HepG2 (cell line): ENCODE results near the gene CAMTA1. TPM values are rescaled to one million over a fixed set of nuclear protein-coding genes. Genes with fewer than 3 reads are reported as not detected.

Experiments
- ATAC-seq: fragments of 200-7000 bp; cut with Tn5 transposase; 3 replicates; pipeline ENCODE4 v1.9.1; 2020; ENCODE audit warnings: mild to moderate bottlenecking, moderate library complexity
- BruUV-seq: library from RNA; stranded (reverse); fragments of 400-500 nt; replicated peaks from 2 replicates; lab custom pipeline; 2021; lab: Mats Ljungman, UMichigan
- CTCF ChIA-PET: fragments of 300-600 bp; formaldehyde crosslinking; extraction: SDS; loops from one replicate; lab custom pipeline; 2021; ENCODE audit warnings: low total read pairs, inconsistent platforms, low intra/inter-chr PET ratio; lab: Yijun Ruan, JAX
- POLR2A ChIA-PET: fragments of 350-600 bp; sonication (Branson Sonifier 250); formaldehyde crosslinking; loops from one replicate; lab custom pipeline; 2020; ENCODE audit warnings: antibody characterized with exemption, inconsistent platforms; lab: Yijun Ruan, JAX
- DNase-seq: peaks from one replicate; pipeline ENCODE4 v3.0.0-alpha.2; 2015; ENCODE audit warnings: low spot score
- FAIRE-seq: peaks from 3 replicates; lab custom pipeline; 2011; peaks lifted over from hg19 to GRCh38; lab: Jason Lieb, UNC
- H2AFZ ChIP-seq: one replicate; pipeline ENCODE4 v1.6.1; 2011; ENCODE audit warnings: low read length, inconsistent platforms
- H3K27ac ChIP-seq: fragments of 300-600 bp; 3 replicates; pipeline ENCODE4 v1.8.0; 2011; ENCODE audit warnings: mixed run types, mild to moderate bottlenecking, mixed read lengths, low read length, inconsistent platforms; ENCODE audit not compliant: insufficient read depth; ENCODE audit errors: extremely low read length
- H3K27me3 ChIP-seq, 2 experiments: fragments of 200-600 bp in 1 of 2; 2 replicates in 1 of 2; 3 replicates in 1 of 2; pipeline versions ENCODE4 v1.6.0 to v1.8.0; 2011; ENCODE audit warnings: low read length in 2 of 2, mild to moderate bottlenecking in 2 of 2, moderate library complexity in 2 of 2, inconsistent platforms in 1 of 2; ENCODE audit not compliant: insufficient read depth in 2 of 2, control insufficient read depth in 1 of 2
- H3K36me3 ChIP-seq, 2 experiments: fragments of 200-600 bp in 1 of 2; replicated peaks in 1 of 2; 2 replicates in 1 of 2; 3 replicates in 1 of 2; pipeline versions ENCODE4 v1.5.1 to v1.8.0; 2011; ENCODE audit warnings: low read length in 2 of 2, inconsistent platforms in 1 of 2; ENCODE audit not compliant: insufficient read depth in 2 of 2, control insufficient read depth in 1 of 2
- H3K4me1 ChIP-seq: 2 replicates; pipeline ENCODE4 v1.5.1; 2012; ENCODE audit warnings: low read length, inconsistent platforms; ENCODE audit not compliant: insufficient read depth
- H3K4me2 ChIP-seq: 2 replicates; pipeline ENCODE4 v1.6.0; 2011; ENCODE audit warnings: low read depth, low read length, inconsistent platforms
- H3K4me3 ChIP-seq, 3 experiments: fragments of 200-600 bp in 1 of 3; sonication (generic), shearing (Covaris generic) in 1 of 3; replicated peaks in 1 of 3; 2 replicates each; pipeline ENCODE4 v1.5.1; 2011 to 2016; ENCODE audit warnings: low read length in 3 of 3, inconsistent platforms in 2 of 3, low read depth in 2 of 3, mild to moderate bottlenecking in 2 of 3, control low read depth in 1 of 3, mixed read lengths in 1 of 3; ENCODE audit not compliant: insufficient read depth in 1 of 3
- H3K79me2 ChIP-seq: one replicate; pipeline ENCODE4 v1.6.1; 2011; ENCODE audit warnings: low read length, inconsistent platforms; ENCODE audit not compliant: insufficient read depth
- H3K9ac ChIP-seq: 2 replicates; pipeline ENCODE4 v1.6.0; 2011; ENCODE audit warnings: mild to moderate bottlenecking, low read depth, low read length, inconsistent platforms; ENCODE audit not compliant: insufficient read depth
- H3K9me3 ChIP-seq: 2 replicates; pipeline ENCODE4 v1.5.1; 2012; ENCODE audit warnings: mild to moderate bottlenecking, low read length
- H4K20me1 ChIP-seq: 2 replicates; pipeline ENCODE4 v1.6.0; 2011; ENCODE audit warnings: inconsistent platforms, mild to moderate bottlenecking, low read length, moderate library complexity; ENCODE audit not compliant: insufficient read depth
- ADNP ChIP-seq: sonication (generic); formaldehyde crosslinking; IDR thresholded peaks from 2 replicates; pipeline ENCODE4 v1.4.0; 2020; ENCODE audit warnings: missing genetic modification reagents
- GFI1 ChIP-seq: sonication (generic); formaldehyde crosslinking; IDR thresholded peaks from 2 replicates; pipeline ENCODE4 v1.5.0; 2020; ENCODE audit warnings: missing genetic modification reagents, mild to moderate bottlenecking, borderline replicate concordance
- HIVEP1 ChIP-seq: sonication (generic); formaldehyde crosslinking; IDR thresholded peaks from 2 replicates; pipeline ENCODE4 v1.4.0; 2020; ENCODE audit warnings: mild to moderate bottlenecking, missing genetic modification reagents
- HOMEZ ChIP-seq: IDR thresholded peaks from 2 replicates; pipeline ENCODE4 v1.6.1; 2016; ENCODE audit warnings: low read depth
- HOXA7 ChIP-seq: sonication (generic); formaldehyde crosslinking; IDR thresholded peaks from 2 replicates; pipeline ENCODE4 v1.8.1; 2022; ENCODE audit warnings: mild to moderate bottlenecking, missing genetic modification reagents, moderate library complexity
- IKZF5 ChIP-seq: IDR thresholded peaks from 2 replicates; pipeline ENCODE4 v1.6.1; 2018; ENCODE audit warnings: missing genetic modification reagents, mild to moderate bottlenecking, missing compliant biosample characterization
- KMT2A ChIP-seq: sonication (generic); formaldehyde crosslinking; IDR thresholded peaks from 2 replicates; pipeline ENCODE4 v1.4.0; 2020; ENCODE audit warnings: missing genetic modification reagents
- MBNL3 ChIP-seq: fragments of 250-450 bp; sonication (Bioruptor Pico); conservative IDR thresholded peaks from 2 replicates; pipeline ENCODE4 v1.8.0; 2022; ENCODE audit warnings: mild to moderate bottlenecking, inconsistent platforms
- MTF2 ChIP-seq: sonication (generic); formaldehyde crosslinking; IDR thresholded peaks from 2 replicates; pipeline ENCODE4 v1.5.0; 2020; ENCODE audit warnings: missing genetic modification reagents, borderline replicate concordance
- SP5 ChIP-seq: IDR thresholded peaks from 2 replicates; pipeline ENCODE4 v1.6.1; 2016; ENCODE audit warnings: low read depth, borderline replicate concordance
- STAT5B ChIP-seq: sonication (generic); formaldehyde crosslinking; IDR thresholded peaks from 2 replicates; pipeline ENCODE4 v1.4.0; 2020; ENCODE audit warnings: missing genetic modification reagents
- ZBTB20 ChIP-seq: sonication (generic); formaldehyde crosslinking; IDR thresholded peaks from 2 replicates; pipeline ENCODE4 v1.8.1; 2023; ENCODE audit warnings: missing genetic modification reagents, low read depth, mild to moderate bottlenecking, borderline replicate concordance
- ZBTB42 ChIP-seq: sonication (generic); formaldehyde crosslinking; IDR thresholded peaks from 2 replicates; pipeline ENCODE4 v1.5.0; 2020; ENCODE audit warnings: mild to moderate bottlenecking, missing genetic modification reagents
- ZFP36L1 ChIP-seq: sonication (generic); formaldehyde crosslinking; IDR thresholded peaks from 2 replicates; pipeline ENCODE4 v1.8.0; 2022; ENCODE audit warnings: mild to moderate bottlenecking, missing genetic modification reagents, moderate library complexity
- ZHX1 ChIP-seq: sonication (generic); formaldehyde crosslinking; IDR thresholded peaks from 2 replicates; pipeline ENCODE4 v1.8.1; 2022; ENCODE audit warnings: low read depth, mild to moderate bottlenecking, missing genetic modification reagents
- ZNF124 ChIP-seq: sonication (generic); formaldehyde crosslinking; IDR thresholded peaks from 2 replicates; pipeline ENCODE4 v1.4.0; 2020; ENCODE audit warnings: missing genetic modification reagents
- ZNF550 ChIP-seq: sonication (generic); formaldehyde crosslinking; IDR thresholded peaks from 2 replicates; pipeline ENCODE4 v1.4.0; 2020; ENCODE audit warnings: mild to moderate bottlenecking, missing genetic modification reagents, borderline replicate concordance
- ZNF720 ChIP-seq: sonication (generic); formaldehyde crosslinking; IDR thresholded peaks from 2 replicates; pipeline ENCODE4 v1.4.0; 2020; ENCODE audit warnings: missing genetic modification reagents
- WGBS: methylation state at CpG from one replicate; pipeline ENCODE4 v1.1.6; 2017; ENCODE audit warnings: low lambda C conversion rate; 5-methylcytosine and 5-hydroxymethylcytosine counted together
- in situ Hi-C: cut with HindIII; loops from 2 replicates; pipeline ENCODE4 v1.10.0; 2017; ENCODE audit warnings: low pct_unique_long_range_greater_than_20kb; ENCODE audit not compliant: extremely low pct_ligation_motif_present
- intact Hi-C: fragments of 100-400 bp; cut with micrococcal nuclease; formaldehyde crosslinking; loops from one replicate; pipeline ENCODE4 v1.10.0; 2022; ENCODE audit not compliant: unreplicated experiment
- polyA plus RNA-seq, 8 experiments: library from polyadenylated mRNA; depleted of rRNA in 3 of 8; stranded (reverse) in 7 of 8; unstranded in 1 of 8; fragments of >200 nt; fragmentation: Illumina TruSeq in 4 of 8; extraction: Trizol in 4 of 8; gene quantifications; 2 replicates each; pipeline versions ENCODE4 v1.2.1 to v1.2.3, GENCODE V29; 2011 to 2016; ENCODE audit warnings: low read depth in 4 of 8, missing spikeins in 1 of 8, mixed read lengths in 1 of 8; ENCODE audit not compliant: insufficient read depth in 1 of 8
- total RNA-seq, 5 experiments: library from RNA; depleted of rRNA; stranded (reverse); fragments of >200 nt; fragmentation: Illumina TruSeq; extraction: Trizol; gene quantifications; 2 replicates each; pipeline ENCODE4 v1.2.3, GENCODE V29; 2016; ENCODE audit warnings: low read depth in 1 of 5

The CAMTA1 gene
- total and polyA plus RNA-seq, 2 of the 13 experiments (the other 11 are each of a cell fraction or from before 2014, with no cell fraction given), result 25.0 to 36.4 TPM

- TF ChIP-seq STAT5B (CRISPR knock-in tag) (no peak), HIVEP1 (CRISPR knock-in tag) (no peak), MTF2 (CRISPR knock-in tag) (no peak), ZBTB42 (no peak), IKZF5 (CRISPR knock-in tag) (no peak), ZNF550 (CRISPR knock-in tag) (no peak), ZNF720 (CRISPR knock-in tag) (no peak)
These were observed 733.2 kb downstream of the CAMTA1 start (continued) for GRCh38 chr1:7518411-7518810.

GRCh38 chr1:7519181-7519860 is 734.1 kb downstream of the CAMTA1 start:
- CTCF ChIA-PET, result no interaction called here
- 41% methylated on average over 5 of the region's 8 CpGs for WGBS
- BruUV-seq, result no TSS peak
- no peak for TF ChIP-seq ZNF720 (CRISPR knock-in tag)
- no peak for TF ChIP-seq MBNL3
- no peak for TF ChIP-seq GFI1 (CRISPR knock-in tag)
- TF ChIP-seq SP5 (CRISPR knock-in tag), result no peak
- no peak for TF ChIP-seq ZBTB20 (CRISPR knock-in tag)
- no peak for TF ChIP-seq ADNP
- no peak for TF ChIP-seq ZHX1 (CRISPR knock-in tag)
- TF ChIP-seq ZFP36L1 (CRISPR knock-in tag), result no peak
- TF ChIP-seq HOXA7 (CRISPR knock-in tag), result no peak
- TF ChIP-seq ZNF124 (CRISPR knock-in tag), result no peak
- TF ChIP-seq KMT2A, result no peak
- no peak for TF ChIP-seq HOMEZ (CRISPR knock-in tag)

More at GRCh38 chr1:7519181-7519860, 734.1 kb downstream of the CAMTA1 start:
- Histone ChIP-seq H3K4me3 (no peak overlapping the region), H3K79me2 (no peaks in the 10 kb centered on the region), H4K20me1 (no peaks in the 10 kb centered on the region), H3K4me1 (no peaks in the 10 kb centered on the region), H3K9ac (no peak overlapping the region), H3K27ac (no peak overlapping the region), H3K36me3 (no peaks in the 10 kb centered on the region), H2AFZ (no peak overlapping the region), H3K27me3 (peaks cover 0 to 9% of the 10 kb centered on the region in 2 experiments; a peak in 2 of 5 replicates), H3K9me3 (no peaks in the 10 kb centered on the region), H3K4me2 (no peak overlapping the region)
- DNase-seq, result no peak
- POLR2A ChIA-PET, result no interaction called here
- intact Hi-C loops, result no loop called here
- in situ Hi-C loops, result no loop called here
- FAIRE-seq, result no peak
- peak; percentile 44; the same call in 2 of the 3 replicates for ATAC-seq
